H9 (cell line): ENCODE measurements around the gene MYH11. TPM values are rescaled to one million over a fixed set of nuclear protein-coding genes. Genes with fewer than 3 reads are reported as not detected.

Experiments
- DNase-seq: peaks from one replicate; pipeline ENCODE4 v3.0.0-alpha.2; 2017
- H2AFZ ChIP-seq: one replicate; pipeline ENCODE4 v1.6.1; 2013; ENCODE audit warnings: mild to moderate bottlenecking, low read length, control low read depth, moderate library complexity
- H2AK5ac ChIP-seq: 2 replicates; pipeline ENCODE4 v1.6.1; 2013; ENCODE audit warnings: low read length, control low read depth, mixed read lengths; ENCODE audit not compliant: insufficient read length
- H2BK120ac ChIP-seq: one replicate; pipeline ENCODE4 v1.6.1; 2013; ENCODE audit warnings: low read depth, mild to moderate bottlenecking, low read length, control low read depth, inconsistent platforms; ENCODE audit not compliant: poor library complexity, severe bottlenecking
- H2BK12ac ChIP-seq: 2 replicates; pipeline ENCODE4 v1.6.1; 2013; ENCODE audit warnings: low read length, control low read depth, mixed read lengths, low read depth; ENCODE audit not compliant: insufficient read length
- H2BK15ac ChIP-seq: 2 replicates; pipeline ENCODE4 v1.6.1; 2013; ENCODE audit warnings: low read depth, low read length, control low read depth
- H2BK20ac ChIP-seq: one replicate; pipeline ENCODE4 v1.6.1; 2013; ENCODE audit warnings: low read depth, mild to moderate bottlenecking, low read length, control low read depth, inconsistent platforms; ENCODE audit not compliant: poor library complexity, severe bottlenecking
- H2BK5ac ChIP-seq: 2 replicates; pipeline ENCODE4 v1.6.1; 2013; ENCODE audit warnings: low read length, control low read depth, mixed read lengths; ENCODE audit not compliant: insufficient read length
- H3K14ac ChIP-seq: 2 replicates; pipeline ENCODE4 v1.6.1; 2013; ENCODE audit warnings: low read length, control low read depth; ENCODE audit not compliant: insufficient read depth
- H3K18ac ChIP-seq: 2 replicates; pipeline ENCODE4 v1.6.1; 2013; ENCODE audit warnings: low read depth, mild to moderate bottlenecking, mixed read lengths, low read length, control low read depth; ENCODE audit not compliant: insufficient read length
- H3K23ac ChIP-seq: 2 replicates; pipeline ENCODE4 v1.6.1; 2013; ENCODE audit warnings: low read length, control low read depth, mixed read lengths, low read depth; ENCODE audit not compliant: insufficient read length
- H3K23me2 ChIP-seq: 2 replicates; pipeline ENCODE4 v1.6.1; 2013; ENCODE audit warnings: low read depth, mild to moderate bottlenecking, mixed read lengths, low read length, control low read depth; ENCODE audit not compliant: insufficient read length, poor library complexity, severe bottlenecking
- H3K27ac ChIP-seq: 2 replicates; pipeline ENCODE4 v1.5.1; 2013; ENCODE audit warnings: low read length, control low read depth, mixed read lengths, low read depth; ENCODE audit not compliant: insufficient read length
- H3K27me3 ChIP-seq: 2 replicates; pipeline ENCODE4 v1.6.1; 2013; ENCODE audit warnings: low read length, control low read depth, inconsistent platforms; ENCODE audit not compliant: insufficient read depth
- H3K4ac ChIP-seq: 2 replicates; pipeline ENCODE4 v1.6.1; 2013; ENCODE audit warnings: low read depth, mild to moderate bottlenecking, control low read depth, inconsistent platforms, low read length, moderate library complexity
- H3K4me1 ChIP-seq: 2 replicates; pipeline ENCODE4 v1.6.1; 2013; ENCODE audit warnings: low read length, control low read depth, inconsistent platforms; ENCODE audit not compliant: insufficient read depth
- H3K4me2 ChIP-seq: 2 replicates; pipeline ENCODE4 v1.6.1; 2013; ENCODE audit warnings: low read length, control low read depth, mixed read lengths; ENCODE audit not compliant: insufficient read length, insufficient read depth
- H3K56ac ChIP-seq: 2 replicates; pipeline ENCODE4 v1.6.1; 2013; ENCODE audit warnings: low read depth, mild to moderate bottlenecking, mixed read lengths, low read length, control low read depth; ENCODE audit not compliant: insufficient read length
- H3K79me1 ChIP-seq: 2 replicates; pipeline ENCODE4 v1.6.1; 2013; ENCODE audit warnings: low read depth, mild to moderate bottlenecking, moderate library complexity, low read length, control low read depth, inconsistent platforms; ENCODE audit not compliant: insufficient read depth, poor library complexity, severe bottlenecking
- H3K79me2 ChIP-seq: 2 replicates; pipeline ENCODE4 v1.6.1; 2013; ENCODE audit warnings: low read length, control low read depth, inconsistent platforms; ENCODE audit not compliant: insufficient read depth
- H3K9ac ChIP-seq: 2 replicates; pipeline ENCODE4 v1.6.1; 2013; ENCODE audit warnings: low read length, control low read depth, mixed read lengths; ENCODE audit not compliant: insufficient read length; ENCODE audit errors: extremely low read depth
- H3K9me3 ChIP-seq: one replicate; pipeline ENCODE4 v1.6.1; 2013; ENCODE audit warnings: low read depth, low read length, inconsistent platforms; ENCODE audit not compliant: control insufficient read depth
- H3T11ph ChIP-seq: one replicate; pipeline ENCODE4 v1.6.1; 2013; ENCODE audit warnings: mild to moderate bottlenecking, low read length, control low read depth, inconsistent platforms
- H4K20me1 ChIP-seq: one replicate; pipeline ENCODE4 v1.6.1; 2013; ENCODE audit not compliant: control insufficient read depth, insufficient read length, insufficient read depth
- H4K5ac ChIP-seq: 2 replicates; pipeline ENCODE4 v1.6.1; 2013; ENCODE audit warnings: low read depth, mild to moderate bottlenecking, mixed read lengths, low read length, control low read depth; ENCODE audit not compliant: insufficient read length
- H4K8ac ChIP-seq: replicated peaks from 2 replicates; pipeline ENCODE4 v1.6.1; 2013; ENCODE audit warnings: low read length, control low read depth, mixed read lengths, low read depth; ENCODE audit not compliant: insufficient read length
- H4K91ac ChIP-seq: 2 replicates; pipeline ENCODE4 v1.6.1; 2013; ENCODE audit warnings: low read depth, mild to moderate bottlenecking, moderate library complexity, mixed read lengths, low read length, control low read depth; ENCODE audit not compliant: insufficient read length
- H3K27ac Mint-ChIP-seq, 3 experiments: 2 replicates in 2 of 3; 3 replicates in 1 of 3; pipeline ENCODE4 v1.8.0; 2020 to 2021; ENCODE audit warnings: mixed read lengths in 3 of 3, mild to moderate bottlenecking in 1 of 3, moderate library complexity in 1 of 3
- H3K27me3 Mint-ChIP-seq: 2 replicates; pipeline ENCODE4 v1.8.0; 2021; ENCODE audit warnings: low read depth, mild to moderate bottlenecking, moderate library complexity, mixed read lengths
- H3K36me3 Mint-ChIP-seq, 3 experiments: 2 replicates in 2 of 3; 3 replicates in 1 of 3; pipeline ENCODE4 v1.8.0; 2020 to 2021; ENCODE audit warnings: low read depth in 3 of 3, mixed read lengths in 3 of 3; ENCODE audit not compliant: insufficient read depth in 1 of 3
- H3K4me1 Mint-ChIP-seq, 2 experiments: 2 replicates each; pipeline ENCODE4 v1.8.0; 2020; ENCODE audit warnings: mixed read lengths in 2 of 2
- H3K4me3 Mint-ChIP-seq, 2 experiments: 2 replicates in 1 of 2; 3 replicates in 1 of 2; pipeline ENCODE4 v1.8.0; 2020 to 2021; ENCODE audit warnings: mild to moderate bottlenecking in 2 of 2, mixed read lengths in 2 of 2, moderate library complexity in 1 of 2
- H3K9me3 Mint-ChIP-seq, 2 experiments: 2 replicates in 1 of 2; 3 replicates in 1 of 2; pipeline ENCODE4 v1.8.0; 2020; ENCODE audit warnings: mild to moderate bottlenecking in 2 of 2, mixed read lengths in 2 of 2, moderate library complexity in 1 of 2
- CTCF ChIP-seq: fragments of 200-600 bp; sonication (generic); conservative IDR thresholded peaks from 3 replicates; pipeline ENCODE4 v1.8.0; 2021; ENCODE audit warnings: antibody characterized with exemption, mild to moderate bottlenecking
- WGBS: extraction: QIAGEN DNeasy Blood & Tissue Kit; methylation state at CpG from one replicate; pipeline ENCODE4 v1.1.7; 2013; ENCODE audit warnings: missing lambda C conversion rate, low lambda C conversion rate, mixed read lengths; ENCODE audit not compliant: insufficient read length; ENCODE audit errors: extremely low coverage; 5-methylcytosine and 5-hydroxymethylcytosine counted together
- total RNA-seq: library from RNA; stranded (reverse); gene quantifications from 2 replicates; pipeline ENCODE4 v1.2.1, GENCODE V29; 2021

MYH11 gene
- total RNA-seq, 1 experiment from 2014 or later = 0.42 TPM

- Histone ChIP-seq H3K9me3 (no peaks in the 10 kb centered on the region), H2AFZ (no peak overlapping the region), H3T11ph (no peak overlapping the region), H4K5ac (no peak overlapping the region), H4K8ac (no peak overlapping the region), H2BK20ac (no peak overlapping the region), H4K91ac (no peak overlapping the region), H3K23ac (no peak overlapping the region), H3K14ac (no peak overlapping the region), H4K20me1 (no peaks in the 10 kb centered on the region), H3K4me1 (no peaks in the 10 kb centered on the region), H2BK12ac (no peak overlapping the region), H3K27me3 (no peaks in the 10 kb centered on the region), H3K9ac (no peak overlapping the region), H3K56ac (no peak overlapping the region), H3K18ac (no peak overlapping the region), H3K4ac (no peak overlapping the region), H2BK15ac (no peak overlapping the region), H2AK5ac (no peak overlapping the region), H3K27ac (no peak overlapping the region), H3K79me2 (no peaks in the 10 kb centered on the region), H2BK120ac (no peak overlapping the region), H3K4me2 (no peak overlapping the region), H2BK5ac (no peak overlapping the region), H3K23me2 (no peaks in the 10 kb centered on the region), H3K79me1 (no peaks in the 10 kb centered on the region)
- DNase-seq = no peak
- Mint-ChIP-seq H3K27me3 (no peaks in the 10 kb centered on the region; the same call in 1 of the 2 replicates), H3K27ac (no peak overlapping the region; a peak in 1 of 7 replicates), H3K4me1 (peaks cover 2 to 7% of the 10 kb centered on the region in 2 experiments; a peak in 3 of 4 replicates), H3K4me3 (no peak overlapping the region), H3K9me3 (no peaks in the 10 kb centered on the region), H3K36me3 (peaks cover 0 to 4% (median 0%) of the 10 kb centered on the region in 3 experiments; a peak in 1 of 7 replicates)
- WGBS = no CpG with 5 or more reads among the region's 3 CpGs
- no peak for TF ChIP-seq CTCF
These were observed 149.5 kb downstream of the MYH11 start for GRCh38 chr16:15707332-15707731.
